Stomach (tissue), 9 donors: ENCODE results near the gene L3MBTL4. TPM values are rescaled to one million over a fixed set of nuclear protein-coding genes. Genes with fewer than 3 reads are reported as not detected.
"Not testable (repeated sequence)": the region's sequence is repeated elsewhere in the genome, so short reads cannot be mapped to it uniquely, and the experiment has no call there.

Experiments used
- DNase-seq, 2 donors: peaks; one replicate each; pipeline versions ENCODE4 v3.0.0 to v3.0.0-alpha.2; 2013 to 2019
- H3K27ac ChIP-seq, 5 donors: fragments of 200-600 bp in 4 of 5; sonication (generic) in 4 of 5; one replicate each; pipeline ENCODE4 v1.5.1; 2013 to 2019; ENCODE audit warnings: mild to moderate bottlenecking in 1 of 5, moderate library complexity in 1 of 5
- H3K27me3 ChIP-seq, 3 donors: fragments of 200-600 bp; sonication (generic); one replicate each; pipeline ENCODE4 v1.5.1; 2017 to 2019; ENCODE audit warnings: mixed run types in 1 of 3
- H3K36me3 ChIP-seq, 4 donors: fragments of 200-600 bp; sonication (generic); 1 replicate in 3 of 4; 2 replicates in 1 of 4; pipeline ENCODE4 v1.5.1; 2016 to 2019
- H3K4me1 ChIP-seq, 4 donors: fragments of 200-600 bp; sonication (generic); one replicate each; pipeline ENCODE4 v1.5.1; 2016 to 2019
- H3K4me3 ChIP-seq, 4 donors: fragments of 200-600 bp; sonication (generic) in 3 of 4; one replicate each; pipeline ENCODE4 v1.5.1; 2016 to 2019; ENCODE audit warnings: mild to moderate bottlenecking in 1 of 4
- H3K9me3 ChIP-seq, 4 donors: fragments of 200-600 bp; sonication (generic); one replicate each; pipeline ENCODE4 v1.5.1; 2016 to 2019
- EP300 ChIP-seq: sonication (generic); formaldehyde crosslinking; IDR thresholded peaks from one replicate; pipeline ENCODE4 v1.6.1; 2017; ENCODE audit warnings: antibody characterized with exemption
- POLR2A ChIP-seq, 4 donors: fragments of 450-650 bp; IDR thresholded peaks; one replicate each; pipeline ENCODE4 v1.6.1; 2016; ENCODE audit warnings: antibody characterized with exemption in 4 of 4, control low read depth in 2 of 4, mild to moderate bottlenecking in 1 of 4, moderate library complexity in 1 of 4
- POLR2AphosphoS5 ChIP-seq, 3 donors: sonication (generic); formaldehyde crosslinking; IDR thresholded peaks; one replicate each; pipeline ENCODE4 v1.6.1; 2016; ENCODE audit warnings: antibody characterized with exemption in 3 of 3
- WGBS, 5 donors: extraction: QIAGEN DNeasy Blood & Tissue Kit in 3 of 5; methylation state at CpG; one replicate each; pipeline versions ENCODE4 v1.1.5 to v1.1.7; 2013 to 2018; 5-methylcytosine and 5-hydroxymethylcytosine counted together
- intact Hi-C: fragments of 100-400 bp; cut with DNase I; formaldehyde crosslinking; loops from one replicate; pipeline ENCODE4 v1.15.1; 2023; ENCODE audit warnings: low total_unique reads
- polyA plus RNA-seq, 3 donors: library from polyadenylated mRNA; stranded (reverse); fragments of 200-250 nt; gene quantifications; one replicate each; pipeline ENCODE4 v1.2.3, GENCODE V29; 2013
- total RNA-seq, 5 donors: library from RNA; depleted of rRNA; stranded (reverse); fragments of >200 nt; gene quantifications; one replicate each; pipeline versions ENCODE4 v1.1.0 to v1.2.3, GENCODE V29; 2014 to 2016
- TF ChIP-seq, protein P1 (sequence below), 7 experiments: fragments of 450-650 bp in 4 of 7; fragments of 200-600 bp in 3 of 7; sonication (generic) in 3 of 7; IDR thresholded peaks; one replicate each; pipeline ENCODE4 v1.5.1; 2016 to 2019; ENCODE audit warnings: antibody characterized with exemption in 7 of 7, control low read depth in 2 of 7, mild to moderate bottlenecking in 1 of 7
- donor health status: healthy with polysubstance abuse.
- donor health status: Bipolar disorder and iron deficiency.
- donor health status: healthy.

L3MBTL4 gene
- total and polyA plus RNA-seq, 8 donors: 1.9 to 23.3 (median 7.6) TPM

- peaks cover 0 to 30% (median 17%) of the 10 kb centered on the region in 4 donors for H3K36me3 ChIP-seq
- 76 to 94% (median 88%) methylated on average over 2 of the region's 2 CpGs for WGBS, 5 donors
- no peak overlapping the region for H3K27ac ChIP-seq
- DNase-seq: no peak
- H3K4me1 ChIP-seq: no peaks in the 10 kb centered on the region
- no peak overlapping the region for H3K4me3 ChIP-seq
- no peaks in the 10 kb centered on the region for H3K27me3 ChIP-seq
- intact Hi-C loops: no loop called here
- TF ChIP-seq, protein P1, sequence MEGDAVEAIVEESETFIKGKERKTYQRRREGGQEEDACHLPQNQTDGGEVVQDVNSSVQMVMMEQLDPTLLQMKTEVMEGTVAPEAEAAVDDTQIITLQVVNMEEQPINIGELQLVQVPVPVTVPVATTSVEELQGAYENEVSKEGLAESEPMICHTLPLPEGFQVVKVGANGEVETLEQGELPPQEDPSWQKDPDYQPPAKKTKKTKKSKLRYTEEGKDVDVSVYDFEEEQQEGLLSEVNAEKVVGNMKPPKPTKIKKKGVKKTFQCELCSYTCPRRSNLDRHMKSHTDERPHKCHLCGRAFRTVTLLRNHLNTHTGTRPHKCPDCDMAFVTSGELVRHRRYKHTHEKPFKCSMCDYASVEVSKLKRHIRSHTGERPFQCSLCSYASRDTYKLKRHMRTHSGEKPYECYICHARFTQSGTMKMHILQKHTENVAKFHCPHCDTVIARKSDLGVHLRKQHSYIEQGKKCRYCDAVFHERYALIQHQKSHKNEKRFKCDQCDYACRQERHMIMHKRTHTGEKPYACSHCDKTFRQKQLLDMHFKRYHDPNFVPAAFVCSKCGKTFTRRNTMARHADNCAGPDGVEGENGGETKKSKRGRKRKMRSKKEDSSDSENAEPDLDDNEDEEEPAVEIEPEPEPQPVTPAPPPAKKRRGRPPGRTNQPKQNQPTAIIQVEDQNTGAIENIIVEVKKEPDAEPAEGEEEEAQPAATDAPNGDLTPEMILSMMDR (IDR thresholded peaks at IDR 0.05): no peak
- TF ChIP-seq POLR2A (IDR thresholded peaks at IDR 0.05) (no peak), EP300 (no peak), POLR2AphosphoS5 (IDR thresholded peaks at IDR 0.05) (no peak)
- H3K9me3 ChIP-seq: peaks cover 0 to 11% (median 2%) of the 10 kb centered on the region in 4 donors
Measured at GRCh38 chr18:6194640-6195039, 220.1 kb downstream of the L3MBTL4 start.

GRCh38 chr18:6185782-6186181 lies 228.9 kb downstream of the L3MBTL4 start:
- H3K27me3 ChIP-seq, H3K4me1 ChIP-seq, DNase-seq, H3K4me3 ChIP-seq, H3K27ac ChIP-seq, intact Hi-C loops: not testable (repeated sequence)
- Histone ChIP-seq H3K36me3 (peaks cover 0 to 17% (median under 1%) of the 10 kb centered on the region in 4 donors), H3K9me3 (peaks cover 0 to 25% (median 7%) of the 10 kb centered on the region in 4 donors)
- 93 to 98% (median 96%) methylated on average over 3 of the region's 3 CpGs for WGBS, 5 donors

DNA sequence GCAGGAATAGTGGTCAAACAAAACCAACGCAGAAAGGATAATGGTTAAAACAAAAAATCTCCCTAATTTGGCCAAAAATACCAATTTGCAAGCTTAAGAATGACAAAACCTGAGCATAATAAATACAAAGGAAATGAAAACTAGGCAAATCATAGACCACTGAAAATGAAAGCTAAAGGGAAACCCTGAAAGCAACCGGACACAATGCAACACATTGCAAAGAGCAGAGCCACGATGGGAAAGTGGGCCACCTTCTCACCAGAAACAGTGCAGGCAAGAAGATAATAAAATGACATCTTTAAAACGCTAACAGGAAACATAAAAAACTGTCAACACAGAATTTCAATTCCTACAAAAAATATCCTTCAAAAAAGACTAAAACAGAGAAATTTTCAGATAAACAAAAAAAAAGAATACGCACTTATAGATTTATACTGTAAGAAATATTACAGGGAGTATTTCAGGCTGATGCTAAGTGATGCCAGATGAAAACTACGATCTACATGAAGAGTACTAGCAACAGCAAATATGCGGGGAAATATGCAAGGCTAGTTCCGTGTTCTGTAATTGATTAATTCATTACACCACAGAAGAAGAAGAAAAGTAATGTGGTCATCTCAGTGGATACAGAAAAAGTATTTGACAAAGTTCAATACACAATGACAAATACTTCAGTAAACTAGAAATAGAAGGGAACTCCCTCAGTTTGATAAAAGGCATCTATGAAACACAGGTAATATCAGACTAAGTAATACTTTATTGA lies 239.5 kb downstream of the L3MBTL4 start:
- Histone ChIP-seq H3K4me1 (no peaks in the 10 kb centered on the region), H3K4me3 (no peak overlapping the region), H3K27ac (no peak overlapping the region), H3K36me3 (peaks cover 0 to 9% (median 4%) of the 10 kb centered on the region in 4 donors), H3K27me3 (no peaks in the 10 kb centered on the region), H3K9me3 (no peaks in the 10 kb centered on the region)
- TF ChIP-seq, protein P1 (IDR thresholded peaks at IDR 0.05): no peak
- TF ChIP-seq POLR2A (IDR thresholded peaks at IDR 0.05) (no peak), POLR2AphosphoS5 (IDR thresholded peaks at IDR 0.05) (no peak), EP300 (no peak)
- intact Hi-C loops: no loop called here
- 86 to 97% (median 93%) methylated on average over 8 of the region's 8 CpGs for WGBS, 5 donors
- no peak for DNase-seq

GRCh38 chr18:6170604-6171003 lies 244.1 kb downstream of the L3MBTL4 start:
- no peak for DNase-seq
- Histone ChIP-seq H3K36me3 (peaks cover 0 to 10% (median 4%) of the 10 kb centered on the region in 4 donors), H3K27me3 (no peaks in the 10 kb centered on the region), H3K4me1 (no peaks in the 10 kb centered on the region), H3K9me3 (no peaks in the 10 kb centered on the region), H3K4me3 (no peak overlapping the region), H3K27ac (no peak overlapping the region)
- TF ChIP-seq POLR2AphosphoS5 (IDR thresholded peaks at IDR 0.05) (no peak), POLR2A (IDR thresholded peaks at IDR 0.05) (no peak), EP300 (no peak)
- TF ChIP-seq, protein P1 (IDR thresholded peaks at IDR 0.05): no peak
- 90 to 99% (median 92%) methylated on average over 7 of the region's 7 CpGs for WGBS, 5 donors
- intact Hi-C loops: no loop called here

- DNase-seq: no peak
- no peak for TF ChIP-seq POLR2AphosphoS5 (IDR thresholded peaks at IDR 0.05)
- TF ChIP-seq, protein P1 (IDR thresholded peaks at IDR 0.05): no peak
- no peak for TF ChIP-seq POLR2A (IDR thresholded peaks at IDR 0.05)
- Histone ChIP-seq H3K27ac (no peak overlapping the region), H3K9me3 (peaks cover 0 to 16% (median 11%) of the 10 kb centered on the region in 4 donors), H3K36me3 (peaks cover 0 to 11% (median 3%) of the 10 kb centered on the region in 4 donors), H3K4me3 (no peak overlapping the region), H3K27me3 (no peaks in the 10 kb centered on the region), H3K4me1 (no peaks in the 10 kb centered on the region)
- intact Hi-C loops: no loop called here
- 90 to 96% (median 92%) methylated on average over 4 of the region's 4 CpGs for WGBS, 5 donors
Measured at GRCh38 chr18:6161549-6161948, 253.2 kb downstream of the L3MBTL4 start.
